CD4-positive, alpha-beta T cell treated with Interleukin-2 at 100 ng/mL for 4 hours (primary cell): ENCODE data around the gene HMGXB3.
"Not testable (repeated sequence)": the region's sequence is repeated elsewhere in the genome, so short reads cannot be mapped to it uniquely, and the experiment has no call there.

Source experiments
- DNase-seq: peaks from one replicate; pipeline ENCODE4 v3.0.0-alpha.2; 2020; ENCODE audit warnings: low spot score

The HMGXB3 gene

GRCh38 chr5:150068961-150069645, 68.6 kb downstream of the HMGXB3 start:
- DNase-seq = no peak

GRCh38 chr5:150069672-150070627, 69.4 kb downstream of the HMGXB3 start:
- DNase-seq = no peak

GRCh38 chr5:150070821-150071220, 70.3 kb downstream of the HMGXB3 start:
- DNase-seq = no peak

GRCh38 chr5:150073086-150073625, 72.6 kb downstream of the HMGXB3 start:
- DNase-seq = no peak

- DNase-seq = no peak
Measured at GRCh38 chr5:150073677-150074076, 73.1 kb downstream of the HMGXB3 start.

- DNase-seq = no peak
Measured at GRCh38 chr5:150075233-150075632, 74.7 kb downstream of the HMGXB3 start.

GRCh38 chr5:150075806-150076205, 75.3 kb downstream of the HMGXB3 start:
- DNase-seq = no peak

GRCh38 chr5:150077060-150077459, 76.5 kb downstream of the HMGXB3 start:
- DNase-seq = no peak

- DNase-seq = no peak
Measured at GRCh38 chr5:150077996-150078801, 77.7 kb downstream of the HMGXB3 start.

GRCh38 chr5:150078802-150079689, 78.5 kb downstream of the HMGXB3 start:
- DNase-seq = no peak

GRCh38 chr5:150079909-150080461, 79.4 kb downstream of the HMGXB3 start:
- no peak for DNase-seq

- no peak for DNase-seq
Measured at GRCh38 chr5:150080696-150081435, 80.3 kb downstream of the HMGXB3 start.

GRCh38 chr5:150081541-150082283, 81.2 kb downstream of the HMGXB3 start:
- DNase-seq = no peak

- no peak for DNase-seq
Measured at GRCh38 chr5:150082374-150082773, 81.8 kb downstream of the HMGXB3 start.

GRCh38 chr5:150082889-150083288, 82.3 kb downstream of the HMGXB3 start:
- DNase-seq = no peak

GRCh38 chr5:150084754-150085153, 84.2 kb downstream of the HMGXB3 start:
- DNase-seq = not testable (repeated sequence)

GRCh38 chr5:150085191-150085912, 84.8 kb downstream of the HMGXB3 start:
- DNase-seq = no peak

GRCh38 chr5:150085950-150086715, 85.6 kb downstream of the HMGXB3 start, which contains the start of gene CSF1R:
TSS of gene CSF1R (minus strand) at chr5:150086554. CDS start at chr5:150086427, 127 bp downstream.
- no peak for DNase-seq
